RKO (cell line): Measurements from ENCODE around the gene SNTN.
"Not testable (repeated sequence)": the region's sequence is repeated elsewhere in the genome, so short reads cannot be mapped to it uniquely, and the experiment has no call there.

ENCODE experiments used
- DNase-seq: peaks from one replicate; pipeline ENCODE4 v3.0.0-alpha.2; 2016; ENCODE audit warnings: low spot score

Gene SNTN

DNA sequence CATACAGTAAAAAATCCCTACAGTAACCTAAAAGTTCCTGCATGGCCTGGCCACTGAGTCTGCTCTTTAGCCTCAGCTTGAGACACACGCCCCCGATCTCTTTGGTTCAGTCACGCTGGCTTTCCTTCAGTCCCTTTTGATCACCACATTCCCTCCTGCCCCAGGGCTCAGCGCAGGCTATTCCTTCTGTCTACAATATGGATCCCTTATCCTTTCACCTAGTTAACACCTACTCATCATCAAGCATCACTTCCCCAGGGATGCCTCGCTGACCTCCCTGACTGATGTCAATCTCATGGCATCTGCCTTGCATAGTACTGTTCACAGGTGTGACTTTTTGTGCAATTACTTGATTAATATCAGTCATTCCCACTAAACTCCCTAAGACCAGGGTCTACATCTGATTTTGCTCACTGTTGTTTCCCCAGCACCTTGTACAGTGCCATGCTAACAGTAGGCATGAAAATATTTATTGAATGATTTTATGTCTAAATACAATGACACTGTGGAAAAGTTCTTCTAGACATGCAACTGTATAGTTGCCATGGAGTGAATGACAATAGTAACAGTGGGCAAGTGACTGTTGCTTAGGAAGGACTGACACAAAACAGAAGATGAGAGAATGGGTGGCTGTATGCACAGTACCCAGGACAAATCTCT, at the start of gene SNTN:
Gene SNTN, plus strand, starts transcription at position 610 of the 660 bp plus-strand sequence. Its CDS starts 13 bp downstream, at position 623.
- DNase-seq, result no peak

DNA sequence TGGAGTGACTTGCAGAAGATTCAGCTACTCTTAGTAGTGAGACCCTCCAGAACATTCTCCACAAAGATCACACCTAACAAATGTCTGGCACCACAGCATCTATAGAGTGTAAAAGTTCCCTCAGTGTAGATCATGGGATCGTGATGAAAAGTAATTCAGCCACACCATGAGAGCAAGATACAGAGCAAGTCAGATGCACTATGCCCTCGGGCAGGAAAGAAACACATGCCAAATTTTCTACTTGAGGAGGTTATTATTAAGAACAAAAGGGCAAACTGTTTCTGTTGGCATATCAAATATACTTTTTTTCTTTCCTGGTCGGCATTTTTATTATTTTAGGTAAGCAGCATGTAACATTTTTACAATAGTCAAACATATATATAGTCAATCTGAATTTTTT, 44.8 kb upstream of the SNTN start:
- DNase-seq, result no peak

DNA sequence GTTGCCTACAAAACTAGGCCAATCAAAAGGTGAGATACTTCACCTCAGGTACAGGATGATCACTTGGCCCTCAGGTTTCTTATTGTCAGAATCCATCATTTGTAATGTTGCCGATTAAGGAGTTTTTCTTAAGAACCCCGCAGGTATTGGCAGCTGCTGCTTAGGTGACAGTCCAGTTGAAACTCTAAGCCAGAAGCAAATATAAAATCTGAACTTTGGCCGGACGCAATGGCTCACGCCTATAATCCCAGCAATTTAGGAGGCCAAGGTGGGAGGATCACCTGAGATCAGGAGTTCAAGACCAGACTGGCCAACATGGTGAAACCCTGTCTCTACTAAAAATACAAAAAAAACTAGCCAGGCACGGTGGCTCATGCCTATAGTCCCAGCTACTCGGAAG, 43.1 kb upstream of the SNTN start:
- DNase-seq, result no peak

DNA sequence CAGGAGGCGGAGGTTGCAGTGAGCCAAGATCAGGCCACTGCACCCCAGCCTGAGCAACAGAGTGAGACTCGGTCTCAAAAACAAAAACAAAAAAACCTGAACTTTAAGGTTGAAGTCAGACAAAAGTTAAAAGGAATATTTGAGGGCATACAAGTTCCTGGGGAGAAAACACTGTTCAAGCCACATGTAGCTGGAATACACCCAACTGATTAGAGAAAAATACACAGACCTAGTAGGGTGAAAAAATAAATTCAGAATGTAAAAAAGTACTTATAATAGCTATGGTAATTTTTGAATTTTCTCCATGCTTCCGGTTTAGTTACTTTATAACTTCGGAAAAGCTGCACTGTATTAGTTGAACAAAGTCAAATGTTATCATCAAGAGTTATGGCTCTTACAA, 42.6 kb upstream of the SNTN start:
- DNase-seq, result no peak

DNA sequence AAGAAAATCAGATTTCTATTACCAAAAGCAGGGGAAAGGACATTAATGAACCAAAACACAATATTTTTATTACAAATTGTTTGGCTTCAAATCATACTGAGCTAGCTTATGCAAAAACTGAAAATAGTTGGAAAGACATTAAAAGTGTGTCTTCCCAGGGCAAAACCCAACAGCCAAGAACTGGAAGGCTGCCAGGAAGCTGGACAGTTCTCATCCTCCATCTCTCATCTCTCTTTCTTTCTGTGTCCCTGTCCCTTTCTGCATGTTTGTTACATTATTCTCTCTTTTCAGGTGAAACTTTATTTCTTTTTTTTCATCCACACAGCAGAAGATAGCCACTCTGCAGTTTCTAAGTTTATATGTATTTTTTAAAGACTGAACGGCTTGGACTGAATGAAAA, 41.1 kb upstream of the SNTN start:
- no peak for DNase-seq

DNA sequence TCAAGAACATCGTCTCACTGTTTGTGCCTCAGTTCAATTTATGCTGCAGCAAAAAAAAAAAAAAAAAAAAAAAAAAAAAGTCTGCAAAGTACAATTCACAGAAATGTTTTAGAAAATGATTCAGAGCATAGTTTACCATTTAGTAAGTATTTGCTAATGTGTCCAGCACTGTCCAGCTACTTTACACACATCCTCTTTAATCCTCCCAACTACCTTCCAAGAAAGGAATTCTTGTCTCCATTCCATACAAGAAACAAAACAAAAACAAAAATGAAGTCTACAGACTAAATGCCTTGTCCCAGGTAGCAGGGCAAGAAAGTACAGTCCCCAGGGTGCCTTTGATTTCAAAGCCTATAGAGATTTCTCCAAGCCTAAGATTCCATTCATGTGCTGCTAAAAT, 38.9 kb upstream of the SNTN start:
- no peak for DNase-seq

DNA sequence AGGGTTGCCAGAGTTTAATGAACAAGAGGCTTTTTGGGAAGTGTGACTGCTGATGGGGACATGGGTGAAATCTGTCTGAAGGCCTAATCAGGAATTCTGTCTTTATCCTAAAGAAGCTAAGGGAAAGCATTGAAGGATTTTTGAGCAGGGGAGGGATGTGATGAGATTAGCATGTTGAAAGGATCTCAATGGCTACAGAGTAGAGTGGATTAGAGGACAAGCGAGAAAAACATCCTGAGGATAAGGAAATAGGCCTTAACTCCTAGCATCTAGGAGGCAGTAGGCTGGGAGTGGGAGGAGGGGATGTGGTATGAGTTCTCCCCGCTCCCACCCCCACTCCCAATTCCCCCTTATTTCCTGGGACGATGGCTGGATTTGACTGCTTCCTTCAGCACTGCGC, 35.1 kb upstream of the SNTN start:
- no peak for DNase-seq

DNA sequence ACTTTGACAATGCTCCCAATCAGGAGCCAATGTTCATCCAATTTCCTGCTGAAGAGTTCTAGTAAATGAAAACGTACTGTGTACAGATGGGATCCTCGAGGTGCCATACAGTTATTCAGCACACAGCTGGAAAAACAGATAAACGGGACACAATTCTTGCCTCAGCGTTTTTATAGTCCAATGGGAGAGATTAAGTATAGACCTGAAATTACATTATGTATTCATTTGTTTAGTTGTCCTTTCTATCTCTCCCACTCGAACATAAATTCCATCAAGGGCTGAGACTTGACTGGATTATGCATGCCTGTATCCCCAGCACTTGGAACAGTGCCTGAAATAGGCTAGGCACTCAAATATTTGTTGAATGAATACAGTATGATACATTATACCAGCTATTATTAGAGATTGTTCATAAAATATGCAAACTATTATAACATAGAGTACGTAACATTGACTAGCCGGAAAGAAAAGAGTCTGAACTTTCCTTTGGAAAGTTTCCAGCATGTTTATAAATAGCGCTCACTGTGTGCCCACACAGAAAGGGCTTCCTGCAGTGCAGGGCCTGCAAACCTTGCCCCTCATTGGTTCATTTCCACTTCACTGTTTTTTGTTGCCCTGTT, 27.4 kb upstream of the SNTN start:
- peak; percentile 18 for DNase-seq

DNA sequence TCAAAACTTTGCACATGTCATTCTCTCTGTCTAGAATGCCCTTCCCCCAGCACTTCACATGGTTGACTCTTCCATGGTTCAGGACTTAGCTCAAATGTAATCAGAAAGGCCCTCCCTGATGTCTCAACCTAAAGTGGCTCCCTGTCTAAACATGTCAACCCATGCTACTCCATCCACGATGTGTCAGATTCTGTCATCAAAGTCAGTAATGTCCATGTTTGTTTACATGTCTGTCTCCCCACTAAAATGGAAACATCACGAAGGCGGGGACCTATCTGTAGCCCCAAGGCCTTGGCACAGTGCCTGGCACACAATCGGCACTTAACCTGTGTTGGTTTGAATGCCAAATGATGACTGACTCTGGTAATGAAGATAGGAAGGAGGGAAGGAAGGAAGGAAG, 20.8 kb upstream of the SNTN start:
- DNase-seq, result no peak

DNA sequence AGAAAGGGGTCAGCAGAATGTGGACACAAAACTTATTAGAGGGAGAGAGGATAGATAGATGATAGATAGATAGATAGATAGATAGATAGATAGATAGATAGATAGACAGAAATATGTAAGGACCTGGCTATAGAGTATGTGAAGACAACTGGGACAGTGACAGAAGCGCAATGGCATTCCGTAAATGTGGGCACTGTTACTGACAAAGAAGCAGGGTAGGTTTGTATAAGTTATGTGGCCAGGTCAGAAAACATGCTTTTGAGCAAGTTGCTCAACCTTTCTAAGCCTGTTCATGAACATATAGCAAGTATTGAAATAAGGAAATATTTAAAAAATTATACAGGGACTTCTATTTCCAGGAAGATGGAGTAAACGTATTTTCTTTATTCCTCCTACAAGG, 17.3 kb upstream of the SNTN start:
- DNase-seq, result no peak

DNA sequence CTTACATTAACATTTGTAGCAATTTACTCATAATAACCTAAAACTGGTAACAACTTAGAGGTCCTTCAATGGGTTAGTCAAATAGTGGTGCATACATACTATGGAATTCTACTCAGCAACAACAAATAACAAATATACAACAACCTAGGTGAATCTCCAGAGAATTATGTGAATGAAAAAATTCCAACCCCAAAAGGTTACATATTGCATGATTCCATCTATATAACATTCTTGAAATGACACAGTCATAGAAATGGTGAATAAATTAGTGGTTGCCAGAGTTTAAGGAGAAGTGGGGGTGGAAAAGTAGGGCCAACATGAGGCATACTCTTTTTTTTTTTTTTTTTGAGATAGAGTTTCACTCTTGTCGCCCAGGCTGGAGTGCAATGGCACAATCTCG, 12.7 kb upstream of the SNTN start:
- no peak for DNase-seq

DNA sequence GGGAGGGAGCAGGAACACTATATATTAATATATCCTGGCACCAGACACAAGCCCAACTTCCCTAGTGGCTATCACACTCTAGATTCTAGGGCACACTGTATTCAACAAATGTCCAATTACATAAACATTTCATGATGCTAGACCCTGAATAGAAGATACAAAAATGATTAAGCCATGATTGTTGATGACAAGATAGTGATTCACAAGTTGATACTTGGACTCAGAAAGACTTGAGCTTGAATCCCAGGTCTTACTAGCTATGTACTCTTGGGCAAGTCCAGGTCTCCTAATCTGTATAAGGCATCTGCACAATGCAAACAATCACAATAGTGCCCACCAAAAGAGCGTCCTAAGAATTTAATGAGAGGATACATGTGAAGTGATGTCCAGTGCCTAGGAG, 10.0 kb upstream of the SNTN start:
- DNase-seq, result no peak

DNA sequence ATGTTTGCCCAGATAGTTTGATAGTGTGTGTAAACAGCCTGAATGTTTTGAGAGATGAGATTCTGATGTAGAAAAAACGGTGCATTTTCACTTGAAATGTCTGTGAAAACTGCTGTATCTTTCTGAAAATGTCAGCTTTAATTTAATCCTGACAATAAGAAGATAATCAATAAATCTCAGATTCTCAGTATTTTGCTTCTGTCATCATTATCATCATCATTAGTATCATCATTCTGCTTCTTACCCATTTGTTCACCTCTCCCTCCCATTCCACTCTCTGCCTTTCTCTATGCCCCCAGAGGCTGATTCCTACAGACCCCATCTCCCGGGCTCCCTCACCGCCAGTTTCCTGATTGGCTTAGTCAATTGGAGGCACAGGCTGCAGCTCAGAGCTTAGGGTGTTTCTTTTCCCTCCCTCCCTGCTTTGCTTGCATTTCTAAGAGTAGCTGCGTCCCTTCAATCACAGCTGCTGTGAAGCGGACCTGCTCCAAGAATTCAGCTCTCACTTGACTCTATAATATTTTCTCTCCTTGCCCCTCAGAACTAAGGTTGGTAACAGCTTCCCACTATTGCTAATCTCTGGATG, 8.2 kb upstream of the SNTN start:
- DNase-seq, result no peak

DNA sequence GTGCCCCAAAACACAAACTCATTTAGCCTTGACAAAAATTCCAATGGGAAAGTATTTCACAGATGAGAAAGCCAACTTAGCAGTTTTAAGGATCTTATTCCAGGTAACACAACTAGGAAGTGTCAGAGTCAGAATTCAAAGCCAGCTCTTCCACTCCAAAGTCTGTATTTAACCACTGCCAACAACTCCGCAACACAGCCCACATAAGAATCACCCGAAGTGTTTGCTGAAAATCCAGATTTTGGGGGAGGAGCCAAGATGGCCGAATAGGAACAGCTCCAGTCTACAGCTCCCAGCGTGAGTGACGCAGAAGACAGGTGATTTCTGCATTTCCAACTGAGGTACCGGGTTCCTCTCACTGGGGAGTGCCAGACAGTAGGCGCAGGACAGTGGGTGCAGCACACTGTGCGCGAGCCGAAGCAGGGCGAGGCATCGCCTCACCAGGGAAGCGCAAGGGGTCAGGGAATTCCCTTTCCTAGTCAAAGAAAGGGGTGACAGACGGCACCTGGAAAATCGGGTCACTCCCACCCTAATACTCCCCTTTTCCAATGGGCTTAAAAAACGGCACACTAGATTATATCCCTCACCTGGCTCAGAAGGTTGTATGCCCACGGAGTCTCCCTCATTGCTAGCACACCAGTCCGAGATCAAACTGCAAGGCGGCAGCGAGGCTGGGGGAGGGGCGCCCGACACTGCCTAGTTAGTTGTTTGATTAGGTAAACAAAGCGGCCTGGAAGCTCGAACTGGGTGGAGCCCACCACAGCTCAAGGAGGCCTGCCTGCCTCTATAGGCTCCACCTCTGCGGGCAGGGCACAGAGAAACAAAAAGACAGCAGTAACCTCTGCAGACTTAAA, 7.3 kb upstream of the SNTN start:
- not testable (repeated sequence) for DNase-seq

DNA sequence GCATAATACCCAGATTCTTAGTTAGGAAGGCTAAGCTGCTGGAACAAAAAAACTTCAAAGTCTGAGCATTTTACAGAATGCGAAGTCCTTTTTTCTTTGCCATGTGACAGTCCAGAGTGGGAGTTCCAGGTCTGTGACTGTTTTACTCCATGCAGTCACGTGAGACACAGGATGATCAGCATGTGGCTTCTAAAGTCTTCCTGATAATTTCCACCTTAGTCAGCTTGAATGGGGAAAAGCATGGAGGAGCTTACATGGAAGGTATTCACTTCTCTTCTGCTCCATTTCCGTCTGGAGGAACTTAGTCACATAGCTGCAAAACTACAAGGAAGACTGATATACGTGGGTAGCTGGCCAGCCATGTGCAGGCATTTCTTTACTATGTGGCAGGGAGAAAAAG, 1.7 kb downstream of the SNTN start:
- DNase-seq, result no peak

DNA sequence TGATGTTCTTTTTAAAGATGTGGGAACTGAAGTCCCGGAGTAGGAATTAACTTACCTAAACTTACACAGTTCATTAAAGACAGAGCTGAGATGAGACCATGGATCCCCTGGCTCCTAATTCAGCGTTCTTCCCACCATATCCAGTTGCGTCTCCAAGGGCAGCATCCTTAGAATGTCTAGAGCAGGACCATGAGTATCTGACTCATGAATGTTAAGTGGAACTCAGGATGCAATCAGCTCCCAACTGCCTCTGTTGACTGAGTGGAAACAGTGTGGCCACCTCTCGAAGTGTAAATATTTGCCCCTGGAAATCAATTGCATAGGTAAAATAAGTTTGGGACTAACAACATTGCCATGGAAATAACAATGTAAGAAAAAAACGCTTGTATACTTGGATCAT, 2.5 kb downstream of the SNTN start:
- no peak for DNase-seq

DNA sequence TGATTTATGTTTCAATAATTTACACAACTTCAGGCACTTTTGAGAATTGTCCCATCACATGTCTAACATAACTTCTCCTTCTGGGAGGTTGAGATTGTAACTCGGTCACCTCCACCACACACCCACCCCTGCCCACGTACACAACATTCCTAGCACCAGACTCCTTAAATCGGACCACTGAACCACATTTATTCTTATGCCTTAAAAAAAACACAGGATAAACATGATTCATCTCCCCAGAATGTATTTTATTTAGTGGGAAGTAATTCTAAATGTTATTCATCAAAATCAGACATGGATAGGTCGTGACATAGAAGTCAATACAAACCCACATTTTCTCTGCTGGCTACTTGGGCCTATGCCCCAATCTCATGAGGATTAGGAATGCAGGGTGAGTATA, 3.0 kb downstream of the SNTN start:
- no peak for DNase-seq

DNA sequence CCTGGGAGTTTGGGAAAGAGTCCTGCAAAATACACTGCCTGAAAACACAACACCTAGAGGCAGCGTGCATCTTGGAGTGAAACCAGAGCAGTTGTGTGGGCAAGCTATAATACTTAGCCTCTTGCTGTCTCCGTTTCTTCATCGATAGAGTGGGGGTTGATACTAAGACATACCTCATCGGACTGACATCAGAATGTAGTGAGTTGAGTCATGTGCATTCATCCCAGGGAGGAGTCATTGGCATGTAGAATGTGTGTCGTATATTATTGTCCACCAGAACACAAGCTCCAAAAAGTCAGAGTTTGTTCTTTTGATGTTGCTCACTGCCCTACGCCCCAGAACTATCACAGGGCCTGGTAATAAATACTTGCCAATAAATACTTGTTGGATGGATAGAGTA, 4.3 kb downstream of the SNTN start:
- DNase-seq, result peak; percentile 10

DNA sequence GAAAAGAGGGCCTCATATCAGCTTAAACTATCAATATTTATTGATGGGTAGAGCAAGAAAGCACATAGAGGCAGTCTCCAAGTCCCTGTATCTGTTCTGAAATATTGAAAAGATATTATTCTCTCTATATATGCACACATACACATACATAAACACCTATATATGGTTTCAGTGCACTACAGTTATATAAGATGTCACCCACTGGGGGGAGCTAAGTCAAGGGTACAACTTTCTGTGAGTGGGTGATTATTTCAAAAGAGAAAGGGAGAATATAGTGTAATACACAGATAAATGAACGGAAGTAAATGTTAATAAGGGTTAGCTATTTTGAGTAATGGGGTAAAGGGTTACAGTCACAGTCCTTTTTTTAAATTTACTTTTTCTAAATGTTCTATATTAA, 8.8 kb downstream of the SNTN start:
- DNase-seq, result peak; percentile 22

DNA sequence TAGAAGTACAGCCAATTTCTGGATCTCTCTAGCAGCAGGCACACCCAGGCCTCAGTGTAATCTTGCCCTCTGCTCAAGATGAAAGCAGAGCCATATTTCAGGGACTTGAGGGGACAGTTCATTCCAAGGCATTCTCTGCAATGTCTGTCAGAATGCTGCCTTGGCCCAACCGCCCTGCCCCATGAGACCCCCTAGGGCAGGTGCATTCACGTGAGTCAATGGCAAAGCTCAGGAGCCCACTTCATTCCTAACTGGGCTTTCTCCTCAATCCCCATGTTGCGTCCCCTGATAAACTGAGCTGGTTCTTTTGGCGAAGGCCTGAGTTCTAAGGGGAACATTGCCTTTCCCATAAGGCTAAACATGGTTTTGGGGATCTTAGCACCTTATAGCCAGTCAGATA, 9.5 kb downstream of the SNTN start:
- DNase-seq, result no peak

DNA sequence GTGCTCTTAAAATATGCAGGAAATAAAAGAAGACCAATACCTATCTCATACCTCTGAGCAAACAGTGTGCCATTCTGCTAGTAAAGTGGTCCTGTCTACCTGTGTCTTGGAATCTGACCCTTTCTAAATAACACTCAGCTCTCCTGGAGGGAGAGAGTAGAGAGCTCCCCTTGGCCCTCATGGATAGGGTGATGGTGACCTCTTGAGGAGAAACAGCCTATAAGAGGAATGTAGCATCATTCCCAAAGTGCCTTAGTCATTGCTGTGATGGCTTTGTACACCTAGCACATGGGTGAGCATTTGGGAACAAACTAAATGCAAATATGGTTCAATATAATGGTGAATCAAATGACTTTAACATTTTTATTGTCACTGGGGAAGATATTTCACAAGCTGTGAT, 10.0 kb downstream of the SNTN start:
- DNase-seq, result peak; percentile 8

DNA sequence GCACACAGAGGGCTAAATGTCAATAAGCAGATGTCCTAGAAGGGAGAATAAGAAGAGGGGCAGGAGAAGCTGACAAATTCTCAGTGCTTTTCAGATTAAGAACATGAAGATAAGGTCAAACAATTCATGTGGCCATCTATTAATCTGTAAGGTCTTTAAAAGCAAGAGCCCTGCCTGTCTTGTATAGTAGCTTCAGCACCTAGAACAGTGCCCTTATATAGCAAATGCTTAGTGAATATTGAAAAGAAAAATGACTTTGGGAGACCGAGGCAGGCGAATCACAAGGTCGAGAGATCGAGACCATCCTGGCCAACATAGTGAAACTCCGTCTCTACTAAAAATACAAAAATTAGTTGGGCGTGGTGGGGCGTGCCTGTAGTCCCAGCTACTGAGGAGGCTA, 18.1 kb downstream of the SNTN start:
- no peak for DNase-seq

DNA sequence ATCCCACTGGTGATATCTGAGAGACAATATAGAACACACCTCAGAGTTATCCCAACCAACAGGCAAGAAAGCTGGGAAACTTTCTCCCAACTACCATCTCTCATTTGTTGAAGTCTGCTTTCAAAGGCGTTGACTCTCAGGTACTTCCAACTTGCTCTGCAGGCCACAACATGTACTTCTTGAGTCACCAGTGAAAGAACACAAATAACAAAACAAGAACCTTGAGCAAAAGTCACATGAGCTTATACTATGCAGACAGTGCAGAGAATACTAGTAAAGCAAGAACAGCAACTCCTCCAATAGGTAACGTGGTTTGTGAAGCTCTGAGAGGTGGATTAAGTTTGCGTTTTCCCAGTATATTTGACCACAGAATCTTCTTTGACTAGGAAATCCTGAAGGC, 20.6 kb downstream of the SNTN start:
- DNase-seq, result no peak
